HCT116 (cell line): ENCODE data around the gene ADAMTSL5. TPM values are rescaled to one million over a fixed set of nuclear protein-coding genes. Genes with fewer than 3 reads are reported as not detected.

Experiments
- ATAC-seq: fragments of 200-7000 bp; cut with Tn5 transposase; 2 replicates; pipeline ENCODE4 v1.9.1; 2020; ENCODE audit warnings: mild to moderate bottlenecking, moderate library complexity
- BruUV-seq: library from RNA; stranded (reverse); fragments of 400-500 nt; replicated peaks from 2 replicates; lab custom pipeline; 2021; lab: Mats Ljungman, UMichigan
- CTCF ChIA-PET: fragments of 300-600 bp; sonication (Branson Sonifier 250); formaldehyde crosslinking; loops from one replicate; lab custom pipeline; 2021; ENCODE audit warnings: antibody characterized with exemption; lab: Charles Lee
- POLR2A ChIA-PET: fragments of 300-600, 350-600 bp; sonication (Branson Sonifier 250); formaldehyde crosslinking; loops from one replicate; lab custom pipeline; 2021; ENCODE audit warnings: antibody characterized with exemption; lab: Charles Lee
- RAD21 ChIA-PET, 2 experiments: fragments of 300-600 bp; sonication (Branson Sonifier 250); formaldehyde crosslinking; loops; one replicate each; lab custom pipeline; 2023; ENCODE audit warnings: low total read pairs in 2 of 2; ENCODE audit not compliant: uncharacterized antibody in 2 of 2, unreplicated experiment in 2 of 2, low non-redundant PET in 1 of 2; lab: Charles Lee
- DNase-seq: peaks from one replicate; pipeline ENCODE4 v3.0.0-alpha.2; 2010; ENCODE audit warnings: low read depth, low spot score
- H2AFZ ChIP-seq: fragments of 200-600 bp; shearing (Covaris generic), sonication (generic); 2 replicates; pipeline ENCODE4 v1.6.1; 2017; ENCODE audit warnings: low read depth, mixed run types, mixed read lengths, antibody characterized with exemption, low read length; ENCODE audit not compliant: poor library complexity, severe bottlenecking
- H3K27ac ChIP-seq: 2 replicates; pipeline ENCODE4 v1.5.1; 2012; ENCODE audit warnings: low read depth, low read length
- H3K27me3 ChIP-seq: fragments of 200-600 bp; sonication (generic); 2 replicates; pipeline ENCODE4 v1.6.1; 2016; ENCODE audit warnings: mixed run types, low read length, mixed read lengths; ENCODE audit not compliant: insufficient read depth
- H3K36me3 ChIP-seq, 2 experiments: fragments of 200-500 bp in 1 of 2; fragments of 200-600 bp in 1 of 2; sonication (Bioruptor generic) in 1 of 2; sonication (generic) in 1 of 2; 2 replicates each; pipeline versions ENCODE4 v1.5.1 to v1.6.1; 2014 to 2016; ENCODE audit warnings: low read length in 2 of 2, inconsistent platforms in 1 of 2, mixed read lengths in 1 of 2, mixed run types in 1 of 2; ENCODE audit not compliant: insufficient read depth in 2 of 2, control insufficient read depth in 1 of 2
- H3K4me1 ChIP-seq, 2 experiments: fragments of 200-600 bp in 1 of 2; sonication (generic) in 1 of 2; 2 replicates each; pipeline versions ENCODE4 v1.5.1 to v1.6.1; 2012 to 2017; ENCODE audit warnings: low read length in 2 of 2, inconsistent platforms in 1 of 2, mild to moderate bottlenecking in 1 of 2, mixed read lengths in 1 of 2, mixed run types in 1 of 2, moderate library complexity in 1 of 2; ENCODE audit not compliant: insufficient read depth in 2 of 2, control insufficient read depth in 1 of 2
- H3K4me2 ChIP-seq: fragments of 200-600 bp; sonication (generic); 2 replicates; pipeline ENCODE4 v1.6.1; 2017; ENCODE audit warnings: mixed run types, low read length, mixed read lengths
- H3K4me3 ChIP-seq, 2 experiments: fragments of 200-600 bp in 1 of 2; sonication (generic) in 1 of 2; replicated peaks in 1 of 2; 2 replicates each; pipeline ENCODE4 v1.5.1; 2011 to 2016; ENCODE audit warnings: low read length in 2 of 2, control low read depth in 1 of 2, low read depth in 1 of 2, mild to moderate bottlenecking in 1 of 2, mixed read lengths in 1 of 2, mixed run types in 1 of 2
- H3K79me2 ChIP-seq: fragments of 200-600 bp; sonication (generic); 2 replicates; pipeline ENCODE4 v1.6.1; 2017; ENCODE audit warnings: mild to moderate bottlenecking, mixed run types, low read length, moderate library complexity, mixed read lengths; ENCODE audit not compliant: insufficient read depth
- H3K9ac ChIP-seq: fragments of 200-600 bp; sonication (generic); 2 replicates; pipeline ENCODE4 v1.6.1; 2016; ENCODE audit warnings: low read length, mixed read lengths
- H3K9me2 ChIP-seq: fragments of 200-600 bp; sonication (generic), shearing (Covaris generic); 2 replicates; pipeline ENCODE4 v1.6.1; 2017; ENCODE audit warnings: mixed run types, mild to moderate bottlenecking, moderate library complexity; ENCODE audit not compliant: insufficient read depth
- H3K9me3 ChIP-seq, 2 experiments: fragments of 200-500 bp in 1 of 2; fragments of 200-600 bp in 1 of 2; sonication (Bioruptor generic) in 1 of 2; sonication (generic) in 1 of 2; 2 replicates each; pipeline ENCODE4 v1.6.1; 2014 to 2017; ENCODE audit warnings: low read length in 2 of 2, mixed read lengths in 2 of 2, inconsistent platforms in 1 of 2, low read depth in 1 of 2, mild to moderate bottlenecking in 1 of 2, mixed run types in 1 of 2, moderate library complexity in 1 of 2; ENCODE audit not compliant: control insufficient read depth in 1 of 2, insufficient read depth in 1 of 2
- H4K20me1 ChIP-seq: fragments of 200-600 bp; sonication (generic), shearing (Covaris generic); 2 replicates; pipeline ENCODE4 v1.6.1; 2017; ENCODE audit warnings: mixed run types, mild to moderate bottlenecking, moderate library complexity; ENCODE audit not compliant: insufficient read depth
- CBX3 ChIP-seq: IDR thresholded peaks from 2 replicates; pipeline ENCODE4 v1.6.1; 2012; ENCODE audit warnings: low read depth
- ELF1 ChIP-seq: IDR thresholded peaks from 2 replicates; pipeline ENCODE4 v1.6.1; 2012; ENCODE audit warnings: low read depth, borderline replicate concordance
- EZH2phosphoT487 ChIP-seq: fragments of 200-600 bp; IDR thresholded peaks from 2 replicates; pipeline ENCODE4 v1.6.1; 2018; ENCODE audit warnings: antibody characterized with exemption, borderline replicate concordance
- SP1 ChIP-seq: IDR thresholded peaks from 2 replicates; pipeline ENCODE4 v1.6.1; 2012; ENCODE audit warnings: low read depth
- YY1 ChIP-seq: IDR thresholded peaks from 2 replicates; pipeline ENCODE4 v1.6.1; 2011; ENCODE audit warnings: low read length, low read depth, moderate library complexity, mild to moderate bottlenecking; ENCODE audit not compliant: insufficient replicate concordance; ENCODE audit errors: extremely low read depth
- ZFX ChIP-seq: fragments of 450-650 bp; IDR thresholded peaks from 2 replicates; pipeline ENCODE4 v1.6.1; 2017
- intact Hi-C: fragments of 100-400 bp; cut with micrococcal nuclease; formaldehyde crosslinking; loops from 2 replicates; pipeline ENCODE4 v1.10.0; 2022
- total RNA-seq: library from RNA; stranded (reverse); gene quantifications from one replicate; pipeline ENCODE4 v1.2.1, GENCODE V29; 2021; ENCODE audit not compliant: unreplicated experiment
- TF ChIP-seq, protein P1 (sequence below), 3 experiments: fragments of 200-600 bp in 1 of 3; sonication (generic) in 1 of 3; IDR thresholded peaks in 2 of 3; conservative IDR thresholded peaks in 1 of 3; 2 replicates each; pipeline ENCODE4 v1.5.1; 2012 to 2017; ENCODE audit warnings: low read depth in 2 of 3, low read length in 2 of 3, antibody characterized with exemption in 1 of 3, borderline replicate concordance in 1 of 3, control low read depth in 1 of 3, mild to moderate bottlenecking in 1 of 3, mixed read lengths in 1 of 3, mixed run types in 1 of 3, moderate library complexity in 1 of 3; ENCODE audit not compliant: insufficient read depth in 1 of 3
- TF ChIP-seq, protein P2 (sequence below): IDR thresholded peaks from 2 replicates; pipeline ENCODE4 v1.6.1; 2012
- TF ChIP-seq, protein P3 (sequence below): IDR thresholded peaks from 2 replicates; pipeline ENCODE4 v1.6.1; 2012

Gene ADAMTSL5
- total RNA-seq, 1 experiment from 2014 or later = 24.0 TPM

DNA sequence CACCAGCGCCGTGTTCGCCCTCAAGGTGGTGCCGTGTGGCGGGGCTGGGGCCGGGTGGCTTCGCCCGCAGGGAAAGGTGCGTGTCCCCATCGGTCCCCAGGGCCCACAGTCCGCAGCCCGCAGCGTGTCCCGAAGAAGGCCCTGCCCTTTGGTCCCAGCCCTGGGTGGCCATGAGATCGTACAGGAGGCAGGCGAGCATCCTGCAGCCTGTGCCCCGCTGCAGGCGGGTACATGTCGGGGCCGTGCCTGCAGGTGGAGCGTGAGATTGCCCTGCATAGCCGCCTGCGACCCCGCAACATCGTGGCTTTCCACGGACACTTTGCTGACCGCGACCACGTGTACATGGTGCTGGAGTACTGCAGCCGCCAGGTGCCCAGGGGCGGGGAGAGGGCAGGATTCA is 12.5 kb upstream of the ADAMTSL5 start (continued):
- TF ChIP-seq, protein P1, sequence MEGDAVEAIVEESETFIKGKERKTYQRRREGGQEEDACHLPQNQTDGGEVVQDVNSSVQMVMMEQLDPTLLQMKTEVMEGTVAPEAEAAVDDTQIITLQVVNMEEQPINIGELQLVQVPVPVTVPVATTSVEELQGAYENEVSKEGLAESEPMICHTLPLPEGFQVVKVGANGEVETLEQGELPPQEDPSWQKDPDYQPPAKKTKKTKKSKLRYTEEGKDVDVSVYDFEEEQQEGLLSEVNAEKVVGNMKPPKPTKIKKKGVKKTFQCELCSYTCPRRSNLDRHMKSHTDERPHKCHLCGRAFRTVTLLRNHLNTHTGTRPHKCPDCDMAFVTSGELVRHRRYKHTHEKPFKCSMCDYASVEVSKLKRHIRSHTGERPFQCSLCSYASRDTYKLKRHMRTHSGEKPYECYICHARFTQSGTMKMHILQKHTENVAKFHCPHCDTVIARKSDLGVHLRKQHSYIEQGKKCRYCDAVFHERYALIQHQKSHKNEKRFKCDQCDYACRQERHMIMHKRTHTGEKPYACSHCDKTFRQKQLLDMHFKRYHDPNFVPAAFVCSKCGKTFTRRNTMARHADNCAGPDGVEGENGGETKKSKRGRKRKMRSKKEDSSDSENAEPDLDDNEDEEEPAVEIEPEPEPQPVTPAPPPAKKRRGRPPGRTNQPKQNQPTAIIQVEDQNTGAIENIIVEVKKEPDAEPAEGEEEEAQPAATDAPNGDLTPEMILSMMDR (IDR thresholded peaks at IDR 0.05 in 2 of 3, conservative IDR thresholded peaks at IDR 0.05 in 1 of 3; ENCODE audit: borderline replicate concordance in 1 of 3, insufficient read depth in 1 of 3, low read depth in 2 of 3, low read length in 2 of 3) = no peak
- TF ChIP-seq, protein P2, sequence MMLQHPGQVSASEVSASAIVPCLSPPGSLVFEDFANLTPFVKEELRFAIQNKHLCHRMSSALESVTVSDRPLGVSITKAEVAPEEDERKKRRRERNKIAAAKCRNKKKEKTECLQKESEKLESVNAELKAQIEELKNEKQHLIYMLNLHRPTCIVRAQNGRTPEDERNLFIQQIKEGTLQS = no peak
- TF ChIP-seq, protein P3, sequence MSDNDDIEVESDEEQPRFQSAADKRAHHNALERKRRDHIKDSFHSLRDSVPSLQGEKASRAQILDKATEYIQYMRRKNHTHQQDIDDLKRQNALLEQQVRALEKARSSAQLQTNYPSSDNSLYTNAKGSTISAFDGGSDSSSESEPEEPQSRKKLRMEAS = no peak

DNA sequence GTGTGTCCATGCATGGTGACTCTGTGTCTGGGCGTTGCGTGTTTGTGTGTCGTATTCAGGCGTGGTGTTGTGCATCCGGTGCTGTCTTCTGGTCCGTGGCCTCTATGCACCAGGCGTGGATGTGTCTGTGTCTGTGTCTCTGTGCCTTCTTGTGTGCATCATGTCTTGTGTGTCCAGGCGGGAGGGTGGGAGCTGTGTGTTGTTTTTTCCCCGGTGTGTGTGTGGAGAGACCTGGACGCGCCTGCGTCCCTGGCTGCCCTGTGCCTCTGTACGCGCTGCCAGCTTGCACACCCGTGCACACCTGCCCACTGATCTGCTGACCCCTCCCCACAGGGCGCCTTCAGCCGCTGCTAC is 12.1 kb upstream of the ADAMTSL5 start:
- Histone ChIP-seq H3K4me3 (no peak overlapping the region), H3K36me3 (no peaks in the 10 kb centered on the region), H3K9me2 (no peaks in the 10 kb centered on the region), H4K20me1 (no peaks in the 10 kb centered on the region), H3K4me2 (no peak overlapping the region), H3K27ac (no peak overlapping the region), H3K4me1 (no peaks in the 10 kb centered on the region), H3K9me3 (no peaks in the 10 kb centered on the region), H2AFZ (no peak overlapping the region), H3K9ac (no peak overlapping the region), H3K79me2 (no peaks in the 10 kb centered on the region), H3K27me3 (no peaks in the 10 kb centered on the region)
- TF ChIP-seq EZH2phosphoT487 (no peak), YY1 (no peak), SP1 (no peak), ELF1 (no peak), ZFX (no peak), CBX3 (no peak)
- TF ChIP-seq, protein P3 = no peak
- TF ChIP-seq, protein P2 = no peak
- ChIA-PET RAD21 (no interaction called here), POLR2A (no interaction called here), CTCF (no interaction called here)
- ATAC-seq = no peak
- no peak for DNase-seq
- intact Hi-C loops = no loop called here
- no TSS peak for BruUV-seq
